Measurements from ENCODE around the gene MCAM. TPM values are rescaled to one million over a fixed set of nuclear protein-coding genes. Genes with fewer than 3 reads are reported as not detected.

The MCAM gene
- total RNA-seq, 1 donor: 11.2 TPM

DNA sequence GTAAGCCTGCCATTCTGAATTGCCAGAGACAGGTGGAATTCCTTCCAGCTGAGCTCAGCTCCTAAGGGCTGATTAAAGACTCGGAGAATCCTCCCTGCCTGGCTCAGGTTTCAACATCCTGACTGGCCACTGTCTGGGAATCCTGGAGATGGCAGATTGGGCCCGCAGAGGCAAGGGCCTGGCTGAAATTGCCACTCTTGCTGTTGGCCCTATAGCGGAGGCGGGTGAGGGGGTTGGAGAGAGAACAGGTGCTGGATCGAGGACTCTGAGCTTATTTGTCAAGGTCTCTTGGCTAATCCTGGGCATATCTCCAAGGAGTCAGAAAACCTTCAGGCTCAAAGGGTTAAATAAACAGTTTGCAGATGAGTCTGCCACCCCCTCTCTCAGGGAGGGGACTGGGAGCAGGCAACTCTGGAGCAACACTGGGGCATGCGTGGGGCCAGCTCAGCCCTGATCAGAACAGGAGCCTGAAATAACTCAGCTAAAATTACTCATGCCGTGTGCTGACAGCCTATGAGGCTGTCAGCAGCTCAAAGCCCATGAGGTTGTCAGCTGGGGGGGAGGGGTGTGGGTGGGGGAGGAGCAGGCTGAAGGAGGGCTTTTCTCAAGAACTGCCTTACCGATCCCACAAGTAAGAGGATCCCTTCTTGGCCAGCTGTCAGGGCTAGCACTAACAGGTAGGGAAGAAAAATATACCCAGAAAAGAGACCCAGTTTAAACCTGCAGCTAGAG is 44.3 kb upstream of the MCAM start:
- Histone ChIP-seq H3K27ac (ENCODE audit: low read depth, low read length) (peak overlapping the region; percentile 65), H3K9me3 (ENCODE audit: low read depth, low read length) (no peaks in the 10 kb centered on the region), H3K4me2 (ENCODE audit: insufficient read depth, low read length) (peak overlapping the region; percentile 58), H3K36me3 (ENCODE audit: insufficient read depth, low read length) (no peaks in the 10 kb centered on the region), H3K4me3 (ENCODE audit: insufficient read depth, low read length) (peak overlapping the region; percentile 31), H3K4me1 (ENCODE audit: insufficient read depth, low read length) (peaks cover 38% of the 10 kb centered on the region), H3K27me3 (ENCODE audit: insufficient read depth, low read length) (no peaks in the 10 kb centered on the region), H4K20me1 (ENCODE audit: insufficient read depth, low read length) (no peaks in the 10 kb centered on the region), H3K79me2 (ENCODE audit: insufficient read depth, low read length) (no peaks in the 10 kb centered on the region), H2AFZ (ENCODE audit: low read length) (no peak overlapping the region)
- DNase-seq (ENCODE audit: insufficient read length, low spot score, missing footprints): peak; percentile 98
- TF ChIP-seq, protein P1, sequence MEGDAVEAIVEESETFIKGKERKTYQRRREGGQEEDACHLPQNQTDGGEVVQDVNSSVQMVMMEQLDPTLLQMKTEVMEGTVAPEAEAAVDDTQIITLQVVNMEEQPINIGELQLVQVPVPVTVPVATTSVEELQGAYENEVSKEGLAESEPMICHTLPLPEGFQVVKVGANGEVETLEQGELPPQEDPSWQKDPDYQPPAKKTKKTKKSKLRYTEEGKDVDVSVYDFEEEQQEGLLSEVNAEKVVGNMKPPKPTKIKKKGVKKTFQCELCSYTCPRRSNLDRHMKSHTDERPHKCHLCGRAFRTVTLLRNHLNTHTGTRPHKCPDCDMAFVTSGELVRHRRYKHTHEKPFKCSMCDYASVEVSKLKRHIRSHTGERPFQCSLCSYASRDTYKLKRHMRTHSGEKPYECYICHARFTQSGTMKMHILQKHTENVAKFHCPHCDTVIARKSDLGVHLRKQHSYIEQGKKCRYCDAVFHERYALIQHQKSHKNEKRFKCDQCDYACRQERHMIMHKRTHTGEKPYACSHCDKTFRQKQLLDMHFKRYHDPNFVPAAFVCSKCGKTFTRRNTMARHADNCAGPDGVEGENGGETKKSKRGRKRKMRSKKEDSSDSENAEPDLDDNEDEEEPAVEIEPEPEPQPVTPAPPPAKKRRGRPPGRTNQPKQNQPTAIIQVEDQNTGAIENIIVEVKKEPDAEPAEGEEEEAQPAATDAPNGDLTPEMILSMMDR (IDR thresholded peaks at IDR 0.05; ENCODE audit: extremely low read depth, low read depth, low read length): no peak

DNA sequence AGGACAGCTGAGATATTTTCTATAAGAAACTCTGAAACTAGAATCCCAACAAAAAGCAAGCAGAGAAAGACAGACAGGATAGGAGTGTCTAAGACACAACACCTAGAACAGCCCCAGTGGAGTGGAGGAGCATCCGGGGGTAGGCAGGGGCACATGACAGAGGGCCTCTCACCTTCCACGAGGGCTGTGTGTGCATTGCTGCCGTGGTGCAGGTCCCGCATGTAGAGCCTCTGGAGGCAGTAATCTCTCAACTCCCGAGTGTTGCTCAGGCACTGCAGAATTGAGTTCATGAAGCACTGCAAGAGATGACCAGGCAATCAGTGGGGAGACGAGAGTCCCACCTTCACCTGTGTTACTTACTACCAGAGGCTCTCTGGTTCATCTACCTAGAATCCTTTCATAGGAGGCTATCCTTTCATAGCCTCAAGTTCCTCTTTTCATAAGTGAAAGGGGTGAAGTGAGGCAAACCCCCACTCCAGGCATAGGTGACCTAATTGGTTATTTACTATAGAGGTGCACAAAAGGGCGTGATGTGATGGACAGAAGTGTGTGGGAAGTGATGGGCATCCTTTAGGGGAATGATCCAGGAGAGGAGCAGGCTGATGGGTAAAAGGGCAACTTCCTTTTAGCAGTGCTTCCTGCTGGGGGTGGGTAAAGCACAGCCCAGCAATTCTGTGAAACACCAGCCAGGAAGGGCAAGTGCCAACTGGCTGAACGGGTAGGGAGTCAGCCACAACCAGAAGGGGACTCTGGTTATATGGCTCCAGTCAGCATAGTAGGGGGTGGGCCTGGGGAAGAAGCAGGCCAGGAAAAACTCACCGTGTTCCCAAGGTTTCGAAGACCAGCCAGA is 42.7 kb upstream of the MCAM start:
- Histone ChIP-seq H3K4me3 (ENCODE audit: insufficient read depth, low read length) (no peak overlapping the region), H4K20me1 (ENCODE audit: insufficient read depth, low read length) (no peaks in the 10 kb centered on the region), H2AFZ (ENCODE audit: low read length) (no peak overlapping the region), H3K79me2 (ENCODE audit: insufficient read depth, low read length) (no peaks in the 10 kb centered on the region), H3K27ac (ENCODE audit: low read depth, low read length) (no peak overlapping the region), H3K4me2 (ENCODE audit: insufficient read depth, low read length) (no peak overlapping the region), H3K36me3 (ENCODE audit: insufficient read depth, low read length) (no peaks in the 10 kb centered on the region), H3K27me3 (ENCODE audit: insufficient read depth, low read length) (no peaks in the 10 kb centered on the region), H3K9me3 (ENCODE audit: low read depth, low read length) (no peaks in the 10 kb centered on the region), H3K4me1 (ENCODE audit: insufficient read depth, low read length) (peaks cover 29% of the 10 kb centered on the region)
- DNase-seq (ENCODE audit: insufficient read length, low spot score, missing footprints): peak; percentile 84
- TF ChIP-seq, protein P1 (IDR thresholded peaks at IDR 0.05; ENCODE audit: extremely low read depth, low read depth, low read length): no peak

GRCh38 chr11:119357074-119357473 is 40.1 kb upstream of the MCAM start:
- no peak for DNase-seq (ENCODE audit: insufficient read length, low spot score, missing footprints)
- Histone ChIP-seq H3K4me2 (ENCODE audit: insufficient read depth, low read length) (peak overlapping the region; percentile 99), H3K36me3 (ENCODE audit: insufficient read depth, low read length) (no peaks in the 10 kb centered on the region), H3K4me3 (ENCODE audit: insufficient read depth, low read length) (peak overlapping the region; percentile 82), H3K4me1 (ENCODE audit: insufficient read depth, low read length) (peaks cover 20% of the 10 kb centered on the region), H4K20me1 (ENCODE audit: insufficient read depth, low read length) (no peaks in the 10 kb centered on the region), H3K79me2 (ENCODE audit: insufficient read depth, low read length) (no peaks in the 10 kb centered on the region), H3K27ac (ENCODE audit: low read depth, low read length) (no peak overlapping the region), H3K9me3 (ENCODE audit: low read depth, low read length) (no peaks in the 10 kb centered on the region), H3K27me3 (ENCODE audit: insufficient read depth, low read length) (peaks cover under 1% of the 10 kb centered on the region), H2AFZ (ENCODE audit: low read length) (no peak overlapping the region)
- TF ChIP-seq, protein P1 (IDR thresholded peaks at IDR 0.05; ENCODE audit: extremely low read depth, low read depth, low read length): no peak

All from osteoblast (primary cell).